ENCODE results near the gene SECTM1.
A peak's percentile ranks its signal among the peaks of the same experiment; 100 is the strongest.

SECTM1 gene

GRCh38 chr17:82371333-82372248 is 38.0 kb upstream of the SECTM1 start, which contains the start of gene UTS2R:
Gene UTS2R, plus strand, starts transcription at chr17:82371765. Its CDS starts 2,560 bp downstream, at chr17:82374325.
- DNase-seq (ENCODE audit: low read depth): no peak
- no peak for TF ChIP-seq CTCF (conservative IDR thresholded peaks at IDR 0.05; ENCODE audit: control insufficient read depth, insufficient read depth, low read depth, low read length)
- H3K4me3 ChIP-seq (ENCODE audit: control insufficient read depth, low read depth, low read length): no peak within 1 kb of the TSS

- peak overlapping the region; percentile 12 for H3K4me3 ChIP-seq (ENCODE audit: control insufficient read depth, low read depth, low read length)
- DNase-seq (ENCODE audit: low read depth): peak; percentile 29
These were observed 37.1 kb upstream of the SECTM1 start for GRCh38 chr17:82370471-82371332.

GRCh38 chr17:82369211-82369610 is 35.6 kb upstream of the SECTM1 start:
- DNase-seq (ENCODE audit: low read depth): no peak
- no peak overlapping the region for H3K4me3 ChIP-seq (ENCODE audit: control insufficient read depth, low read depth, low read length)
- TF ChIP-seq CTCF (conservative IDR thresholded peaks at IDR 0.05; ENCODE audit: control insufficient read depth, insufficient read depth, low read depth, low read length): no peak

More at GRCh38 chr17:82370471-82371332, 37.1 kb upstream of the SECTM1 start:
- no peak for TF ChIP-seq CTCF (conservative IDR thresholded peaks at IDR 0.05; ENCODE audit: control insufficient read depth, insufficient read depth, low read depth, low read length)

GRCh38 chr17:82367724-82368524 is 34.4 kb upstream of the SECTM1 start:
- no peak for TF ChIP-seq CTCF (conservative IDR thresholded peaks at IDR 0.05; ENCODE audit: control insufficient read depth, insufficient read depth, low read depth, low read length)
- DNase-seq (ENCODE audit: low read depth): peak; percentile 10
- no peak overlapping the region for H3K4me3 ChIP-seq (ENCODE audit: control insufficient read depth, low read depth, low read length)

GRCh38 chr17:82366749-82367148 is 33.2 kb upstream of the SECTM1 start:
- DNase-seq (ENCODE audit: low read depth): no peak
- TF ChIP-seq CTCF (conservative IDR thresholded peaks at IDR 0.05; ENCODE audit: control insufficient read depth, insufficient read depth, low read depth, low read length): no peak
- H3K4me3 ChIP-seq (ENCODE audit: control insufficient read depth, low read depth, low read length): no peak overlapping the region
